Lung (tissue), 12 donors: ENCODE measurements around the gene DCAF12. TPM values are rescaled to one million over a fixed set of nuclear protein-coding genes. Genes with fewer than 3 reads are reported as not detected.

Experiments
- ATAC-seq: fragments of 200-7000 bp; cut with Tn5 transposase; one replicate; pipeline ENCODE4 v1.9.1; 2020; ENCODE audit warnings: moderate number of reproducible peaks; ENCODE audit not compliant: insufficient read depth, low FRiP score
- DNase-seq, 3 donors: peaks; one replicate each; pipeline ENCODE4 v3.0.0-alpha.2; 2013 to 2017
- H3K27ac ChIP-seq, 2 donors: one replicate each; pipeline ENCODE4 v1.5.1; 2013; ENCODE audit warnings: mild to moderate bottlenecking in 2 of 2, moderate library complexity in 2 of 2, control low read depth in 1 of 2, inconsistent platforms in 1 of 2, low read depth in 1 of 2, low read length in 1 of 2
- H3K27me3 ChIP-seq, 3 donors: one replicate each; pipeline ENCODE4 v1.5.1; 2013; ENCODE audit warnings: low read length in 2 of 3; ENCODE audit not compliant: control insufficient read depth in 3 of 3, insufficient read depth in 3 of 3
- H3K36me3 ChIP-seq, 4 donors: one replicate each; pipeline ENCODE4 v1.5.1; 2013; ENCODE audit warnings: low read length in 4 of 4, mild to moderate bottlenecking in 1 of 4, moderate library complexity in 1 of 4; ENCODE audit not compliant: control insufficient read depth in 4 of 4, insufficient read depth in 4 of 4
- H3K4me1 ChIP-seq, 5 donors: one replicate each; pipeline ENCODE4 v1.5.1; 2013; ENCODE audit warnings: low read length in 5 of 5, mild to moderate bottlenecking in 2 of 5, moderate library complexity in 1 of 5; ENCODE audit not compliant: control insufficient read depth in 5 of 5, insufficient read depth in 5 of 5
- H3K4me3 ChIP-seq: one replicate; pipeline ENCODE4 v1.5.1; 2013; ENCODE audit warnings: mild to moderate bottlenecking, control low read depth, moderate library complexity
- H3K9ac ChIP-seq, 2 donors: one replicate each; pipeline ENCODE4 v1.5.1; 2013; ENCODE audit warnings: low read length in 2 of 2, control low read depth in 1 of 2; ENCODE audit not compliant: insufficient read depth in 1 of 2
- H3K9me3 ChIP-seq, 4 donors: one replicate each; pipeline ENCODE4 v1.5.1; 2013; ENCODE audit warnings: low read length in 3 of 4, mild to moderate bottlenecking in 1 of 4, moderate library complexity in 1 of 4; ENCODE audit not compliant: control insufficient read depth in 4 of 4, insufficient read depth in 3 of 4
- CTCF ChIP-seq: IDR thresholded peaks from 2 replicates; pipeline ENCODE4 v1.5.1; 2012; ENCODE audit warnings: mild to moderate bottlenecking; ENCODE audit errors: control extremely low read depth, extremely low read depth
- WGBS, 2 donors: extraction: QIAGEN DNeasy Blood & Tissue Kit; methylation state at CpG; one replicate each; pipeline ENCODE4 v1.1.7; 2013; 5-methylcytosine and 5-hydroxymethylcytosine counted together
- polyA plus RNA-seq, 2 donors: library from polyadenylated mRNA; stranded (reverse); fragments of 200-250 nt; gene quantifications; one replicate each; pipeline ENCODE4 v1.2.1, GENCODE V29; 2013
- total RNA-seq, 2 donors: library from RNA; depleted of rRNA in 1 of 2; stranded (reverse); fragments of >200 nt in 1 of 2; gene quantifications; one replicate each; pipeline ENCODE4 v1.2.1, GENCODE V29; 2014 to 2021
- donor health status: control.
- donor health status: control.
- donor health status: Bipolar disorder and iron deficiency.
- donor health status: healthy.
- donor health status: DM: yes; HTN: yes; CAD: no.

DCAF12 gene
- total and polyA plus RNA-seq, 4 donors: 14.1 to 53.1 (median 29.8) TPM

GRCh38 chr9:34151398-34151797 is 24.9 kb upstream of the DCAF12 start:
- DNase-seq: no peak
- no peak overlapping the region for H3K9ac ChIP-seq
- TF ChIP-seq CTCF: no peak

GRCh38 chr9:34145165-34145564 is 18.7 kb upstream of the DCAF12 start:
- 68 to 79% methylated on average over 3 of the region's 3 CpGs for WGBS, 2 donors
- ATAC-seq (no peak), DNase-seq (no peak)
- H3K4me1 ChIP-seq: no peaks in the 10 kb centered on the region
- H3K27me3 ChIP-seq: no peaks in the 10 kb centered on the region
- H3K9ac ChIP-seq: no peak overlapping the region
- H3K4me3 ChIP-seq: no peak overlapping the region
- H3K9me3 ChIP-seq: no peaks in the 10 kb centered on the region
- TF ChIP-seq CTCF: no peak
- no peak overlapping the region for H3K27ac ChIP-seq
- no peaks in the 10 kb centered on the region for H3K36me3 ChIP-seq

More at GRCh38 chr9:34151398-34151797, 24.9 kb upstream of the DCAF12 start:
- Histone ChIP-seq H3K4me3 (no peak overlapping the region), H3K9me3 (no peaks in the 10 kb centered on the region), H3K4me1 (no peaks in the 10 kb centered on the region), H3K27ac (no peak overlapping the region), H3K36me3 (no peaks in the 10 kb centered on the region), H3K27me3 (no peaks in the 10 kb centered on the region)
- 88 to 95% methylated on average over 4 of the region's 4 CpGs for WGBS, 2 donors
- no peak for ATAC-seq

- Histone ChIP-seq H3K4me3 (no peak overlapping the region), H3K4me1 (peaks cover 0 to 4% (median 0%) of the 10 kb centered on the region in 5 donors), H3K9ac (no peak overlapping the region), H3K36me3 (no peaks in the 10 kb centered on the region), H3K27ac (no peak overlapping the region), H3K9me3 (no peaks in the 10 kb centered on the region), H3K27me3 (no peaks in the 10 kb centered on the region)
- 24 to 51% methylated on average over 2 of the region's 2 CpGs for WGBS, 2 donors
- TF ChIP-seq CTCF: no peak
- DNase-seq (no peak), ATAC-seq (no peak)
Measured at GRCh38 chr9:34143116-34143515, 16.6 kb upstream of the DCAF12 start.

GRCh38 chr9:34140853-34141252 is 14.4 kb upstream of the DCAF12 start:
- DNase-seq: peak in 1 of 3 donors; percentile 32
- Histone ChIP-seq H3K9me3 (no peaks in the 10 kb centered on the region), H3K4me3 (no peak overlapping the region), H3K9ac (no peak overlapping the region), H3K36me3 (no peaks in the 10 kb centered on the region), H3K27ac (no peak overlapping the region), H3K27me3 (no peaks in the 10 kb centered on the region), H3K4me1 (peaks cover 0 to 4% (median 0%) of the 10 kb centered on the region in 5 donors)
- TF ChIP-seq CTCF: no peak
- 48 to 70% methylated on average over 2 of the region's 2 CpGs for WGBS, 2 donors
- no peak for ATAC-seq
